Activated T-cell treated with anti-CD3 and anti-CD28 coated beads for 4 hours (primary cell): Measurements from ENCODE around the gene SAPCD2.

ENCODE experiments used
- DNase-seq: peaks from one replicate; pipeline ENCODE4 v3.0.0-alpha.2; 2020

Gene SAPCD2

GRCh38 chr9:137016436-137016835, 53.9 kb downstream of the SAPCD2 start:
- no peak for DNase-seq

- DNase-seq = no peak
Observed at GRCh38 chr9:137015976-137016375, 54.4 kb downstream of the SAPCD2 start.

GRCh38 chr9:137015540-137015930, 54.8 kb downstream of the SAPCD2 start:
- no peak for DNase-seq

GRCh38 chr9:137014776-137015539, 55.4 kb downstream of the SAPCD2 start:
- DNase-seq = no peak

GRCh38 chr9:137014166-137014565, 56.2 kb downstream of the SAPCD2 start:
- no peak for DNase-seq

- no peak for DNase-seq
Observed at GRCh38 chr9:137013571-137013940, 56.8 kb downstream of the SAPCD2 start.

GRCh38 chr9:137012694-137013570, 57.4 kb downstream of the SAPCD2 start:
- DNase-seq = no peak
